Stimulated activated naive CD4-positive, alpha-beta T cell treated with Interleukin-2 at 50 U/mL for 16 hours (primary cell): ENCODE data around the gene SNX18.

Experiments
- DNase-seq: peaks from one replicate; lab custom pipeline; 2025; lab: John Stamatoyannopoulos, UW

The SNX18 gene

DNA sequence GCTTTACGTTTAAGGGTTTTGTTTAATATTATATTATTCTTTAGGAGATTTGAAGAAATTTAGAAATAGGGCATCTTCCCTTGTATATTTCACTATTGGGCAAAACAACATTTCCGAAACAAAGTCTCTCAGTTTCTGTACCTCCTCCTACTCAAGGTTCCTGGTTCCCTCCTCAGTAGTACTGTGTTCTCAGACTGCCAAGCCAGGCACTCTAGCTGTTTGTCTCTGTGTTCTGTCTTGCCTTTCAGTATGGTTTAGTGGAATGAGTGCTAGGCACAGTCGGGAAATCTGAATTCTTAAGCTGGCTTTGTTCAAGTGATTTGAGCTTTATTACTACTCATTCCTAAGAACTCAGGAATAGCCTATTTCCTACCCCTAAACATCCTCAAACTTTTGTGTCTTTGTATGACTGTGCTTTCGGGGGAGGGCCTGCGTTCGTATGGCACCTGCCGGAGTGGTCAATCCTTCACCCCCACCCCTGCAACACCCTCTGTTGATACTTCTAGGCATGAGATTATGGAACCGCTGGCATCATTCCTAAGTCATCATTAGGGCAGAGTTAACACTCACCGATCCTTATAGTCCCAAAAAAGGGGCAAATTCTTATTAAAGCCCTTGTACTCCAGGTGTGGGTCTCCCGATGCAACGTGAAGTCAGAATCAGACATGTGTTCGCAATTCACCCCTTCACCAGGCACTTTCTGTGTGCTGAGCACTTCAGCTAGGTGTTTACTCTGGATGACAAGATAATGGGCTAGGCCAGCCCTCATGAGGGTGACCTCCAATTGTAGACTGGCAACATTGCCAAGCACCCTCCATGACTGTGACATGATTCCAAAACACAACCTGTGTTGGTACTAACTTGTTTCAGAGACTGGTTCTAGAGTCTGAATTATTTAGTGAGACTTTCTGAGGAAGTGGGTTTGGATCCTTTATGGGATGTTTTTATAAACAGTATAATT, 24.5 kb downstream of the SNX18 start:
- no peak for DNase-seq

DNA sequence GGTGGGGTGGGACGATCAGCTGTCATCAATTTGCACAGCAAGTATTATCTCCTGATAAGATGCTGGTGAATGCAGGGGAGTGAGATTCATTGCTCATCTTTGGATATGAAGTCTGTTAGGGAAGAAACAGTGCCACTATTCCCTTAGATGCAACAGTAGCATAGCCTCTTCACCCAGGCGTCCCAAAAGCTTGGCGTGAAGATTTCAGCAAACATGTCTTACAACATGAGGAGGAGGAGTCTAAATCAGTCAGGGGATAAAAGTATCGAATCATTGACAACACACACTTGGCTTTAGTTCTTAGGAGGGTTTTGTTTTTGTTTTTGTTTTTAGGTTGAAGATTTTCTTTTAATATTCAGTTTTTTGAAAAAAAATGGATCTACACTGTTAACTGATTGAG, 26.5 kb downstream of the SNX18 start:
- no peak for DNase-seq

DNA sequence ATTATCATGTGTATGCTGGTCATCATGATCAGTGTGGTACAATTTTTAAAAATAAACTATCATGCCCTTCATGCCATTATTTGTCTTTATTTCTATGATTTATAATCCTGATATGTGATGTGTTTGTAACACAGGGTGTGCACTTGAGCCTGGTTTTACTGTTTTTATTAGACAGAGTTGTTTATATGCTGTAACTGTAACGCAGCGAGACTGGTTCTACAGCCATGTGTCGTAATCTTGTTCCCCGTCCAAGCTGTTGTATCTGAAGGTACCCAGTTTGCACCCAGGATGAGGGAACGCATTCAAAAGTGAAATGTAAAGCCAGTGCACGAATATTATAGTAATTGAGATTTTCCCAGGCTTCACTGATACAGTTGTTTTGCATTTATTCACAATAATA, 28.2 kb downstream of the SNX18 start:
- no peak for DNase-seq

DNA sequence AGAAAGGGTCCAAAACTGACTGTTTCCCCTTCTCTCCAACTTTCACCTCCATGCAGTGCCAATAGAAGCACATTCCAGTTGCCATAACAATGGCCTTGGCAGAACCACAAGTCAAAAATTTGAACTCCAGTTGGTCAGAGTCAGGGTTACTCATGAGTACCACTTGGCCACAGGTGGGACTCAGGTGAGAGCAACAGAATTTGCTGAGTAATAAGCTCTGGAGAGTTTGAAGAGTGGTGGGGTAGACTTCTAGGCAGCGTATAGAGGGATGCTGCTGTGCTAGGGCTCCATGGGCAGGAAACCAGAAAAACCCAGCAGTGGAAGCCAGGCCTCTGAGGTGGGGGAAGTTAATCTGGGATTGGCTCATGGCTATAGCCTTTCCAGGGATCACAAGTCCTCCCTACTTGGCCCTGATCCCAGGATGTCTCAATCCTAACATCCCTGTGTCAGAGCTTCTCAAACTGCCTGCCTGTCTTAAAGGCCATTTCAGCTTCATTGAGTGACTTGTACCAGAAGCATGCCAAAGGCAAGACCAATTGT, 30.2 kb downstream of the SNX18 start:
- DNase-seq = no peak

DNA sequence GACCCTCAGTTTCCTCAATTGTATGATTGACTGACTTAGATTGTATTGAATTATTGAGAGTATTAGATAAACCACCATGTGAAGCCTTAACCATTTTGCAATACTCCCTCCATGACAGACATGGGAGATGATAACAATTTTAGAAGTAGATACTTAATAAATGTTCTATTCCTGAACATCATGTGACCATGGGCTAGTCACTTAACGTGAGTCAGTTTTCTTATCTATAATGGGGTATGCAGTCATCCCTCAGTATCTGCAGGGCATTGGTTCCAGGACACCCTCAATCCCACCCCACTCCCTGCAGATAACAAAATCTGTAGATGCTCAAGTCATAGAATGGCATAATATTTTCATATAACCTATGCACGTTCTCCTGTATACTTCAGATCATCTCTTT, 31.0 kb downstream of the SNX18 start:
- DNase-seq = no peak

DNA sequence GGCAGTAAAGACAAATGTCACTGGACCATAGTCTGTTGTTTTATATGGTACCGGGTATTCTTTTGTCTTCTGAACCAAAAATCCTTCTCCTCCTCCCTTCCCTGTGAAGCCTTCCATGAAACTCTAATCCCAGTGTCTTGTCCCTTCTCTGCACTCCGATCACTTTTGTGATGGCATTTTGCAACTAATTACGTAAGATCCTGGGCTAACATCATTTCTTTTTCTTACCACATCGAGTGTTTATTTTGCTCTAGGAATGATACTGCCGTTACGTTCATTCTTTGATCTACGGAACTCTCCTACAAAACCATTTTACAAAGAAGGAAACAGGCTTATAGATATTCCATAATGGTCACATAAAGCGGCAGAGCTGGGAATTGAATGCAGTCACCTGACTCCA, 33.7 kb downstream of the SNX18 start:
- no peak for DNase-seq

DNA sequence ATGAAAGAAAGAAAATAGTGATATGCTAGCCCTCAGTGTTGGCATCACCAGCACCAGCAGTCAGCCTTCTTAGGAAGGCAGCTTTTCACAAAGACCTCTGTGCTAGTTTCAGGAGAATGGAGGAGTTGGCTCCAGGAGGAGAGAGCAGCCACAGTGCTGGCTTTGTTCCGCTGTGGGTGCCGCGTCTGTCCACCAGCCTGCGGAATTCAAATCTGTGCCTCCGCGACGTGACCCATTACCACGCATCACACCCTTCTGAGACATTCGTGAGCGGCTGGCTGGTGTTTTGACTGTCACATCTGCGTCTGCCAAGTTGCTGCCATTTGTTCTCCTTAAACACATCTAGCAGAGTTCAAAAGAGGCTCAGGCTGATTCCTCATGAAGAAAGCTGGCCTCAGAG, 34.4 kb downstream of the SNX18 start:
- no peak for DNase-seq

DNA sequence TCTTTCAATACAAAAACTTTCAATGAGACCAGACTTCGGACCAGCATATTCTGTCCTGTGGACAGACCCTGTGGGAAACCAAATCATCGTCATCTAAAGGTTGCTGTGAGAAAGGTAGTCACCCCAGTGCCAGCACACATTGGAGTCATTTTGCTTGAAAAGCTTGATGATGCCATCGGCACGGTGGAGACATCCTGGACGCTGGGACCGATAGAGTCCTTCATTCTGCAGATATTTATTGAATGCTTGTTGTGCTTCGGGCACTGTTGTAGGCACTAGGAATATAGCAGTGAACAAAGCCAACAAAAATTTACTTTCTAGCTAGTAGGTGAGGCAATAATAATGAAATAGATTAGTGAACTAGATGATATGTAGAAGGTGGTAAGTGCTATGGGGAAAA, 34.9 kb downstream of the SNX18 start:
- DNase-seq = no peak

DNA sequence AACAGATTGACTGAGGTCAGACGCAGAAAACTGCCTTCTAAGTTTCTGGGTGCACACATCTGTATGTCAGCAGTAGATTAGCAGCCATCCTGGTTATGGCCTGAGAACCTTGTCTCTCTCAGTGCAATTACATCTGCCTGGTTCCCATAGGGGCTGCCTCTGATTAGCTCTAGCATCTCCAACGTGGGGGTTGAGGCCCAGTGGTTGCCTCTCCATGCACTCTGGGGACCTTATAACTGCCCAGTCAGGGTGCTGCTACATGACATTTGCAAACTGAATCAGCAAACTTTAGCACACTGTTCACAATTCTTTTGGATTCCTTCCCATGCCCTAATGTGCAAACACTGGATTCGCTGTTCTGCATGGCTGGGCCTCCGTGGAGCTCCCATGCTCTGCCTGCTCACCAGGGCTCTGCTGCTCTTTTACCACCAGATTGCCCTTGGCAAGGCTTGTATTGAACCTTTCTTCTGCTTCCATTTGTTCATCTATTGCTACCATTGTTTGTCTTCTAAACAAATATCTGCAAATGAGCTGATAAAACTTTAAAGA, 36.2 kb downstream of the SNX18 start:
- DNase-seq = no peak

DNA sequence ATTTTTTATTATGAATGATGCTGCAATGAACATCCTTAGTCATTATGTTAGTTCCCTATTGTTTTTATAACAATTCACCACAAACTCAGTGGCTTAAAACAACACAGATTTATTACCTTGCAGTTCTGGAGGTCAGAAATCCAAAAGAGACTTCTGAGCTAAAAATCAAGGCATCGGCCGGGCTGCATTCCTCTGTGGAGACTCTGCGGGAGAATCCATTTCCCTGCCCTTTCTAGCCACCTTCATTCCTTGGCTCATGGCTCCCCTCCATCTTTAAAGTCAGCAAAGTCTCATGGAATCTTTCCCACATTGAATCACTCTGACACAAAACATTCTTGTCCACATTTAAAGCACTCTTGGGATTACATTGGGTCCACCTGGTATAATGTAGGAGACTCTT, 38.6 kb downstream of the SNX18 start:
- no peak for DNase-seq

DNA sequence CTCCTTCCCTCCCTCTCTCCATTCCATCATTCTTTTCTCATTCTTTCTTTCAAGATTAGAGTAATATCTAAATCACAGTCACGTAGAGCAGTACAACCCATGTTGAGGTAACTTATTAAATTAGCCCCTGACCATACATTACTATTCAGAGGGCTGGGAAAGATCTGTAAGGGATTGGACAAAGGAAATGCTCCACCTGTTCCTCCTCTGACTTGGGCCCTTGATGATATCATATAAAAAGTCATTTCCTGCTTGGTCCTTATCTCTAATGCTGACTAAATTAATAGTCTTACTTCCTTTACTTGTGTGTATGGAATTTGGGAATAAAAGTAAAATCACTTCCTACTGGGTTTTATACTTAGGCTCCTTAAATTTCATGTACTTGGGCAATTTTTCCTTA, 40.8 kb downstream of the SNX18 start:
- DNase-seq = no peak

DNA sequence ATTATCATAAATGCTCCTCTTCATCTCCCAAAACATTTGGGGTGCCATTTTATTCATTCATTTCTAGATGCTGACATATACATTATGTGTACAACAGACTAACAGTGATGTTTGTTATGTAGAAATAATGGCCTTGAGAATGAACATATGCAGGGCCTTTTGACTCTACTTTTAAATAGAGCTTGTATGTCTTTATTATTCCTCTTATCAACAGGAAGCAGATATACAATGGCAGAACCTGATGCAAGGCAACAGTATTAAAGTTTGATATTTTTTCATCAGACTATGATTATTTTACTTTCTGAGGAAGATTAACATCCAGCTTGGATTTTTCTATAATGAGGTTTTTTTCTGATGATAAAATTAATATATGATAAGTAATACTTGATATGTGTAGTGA, 44.1 kb downstream of the SNX18 start:
- DNase-seq = no peak

DNA sequence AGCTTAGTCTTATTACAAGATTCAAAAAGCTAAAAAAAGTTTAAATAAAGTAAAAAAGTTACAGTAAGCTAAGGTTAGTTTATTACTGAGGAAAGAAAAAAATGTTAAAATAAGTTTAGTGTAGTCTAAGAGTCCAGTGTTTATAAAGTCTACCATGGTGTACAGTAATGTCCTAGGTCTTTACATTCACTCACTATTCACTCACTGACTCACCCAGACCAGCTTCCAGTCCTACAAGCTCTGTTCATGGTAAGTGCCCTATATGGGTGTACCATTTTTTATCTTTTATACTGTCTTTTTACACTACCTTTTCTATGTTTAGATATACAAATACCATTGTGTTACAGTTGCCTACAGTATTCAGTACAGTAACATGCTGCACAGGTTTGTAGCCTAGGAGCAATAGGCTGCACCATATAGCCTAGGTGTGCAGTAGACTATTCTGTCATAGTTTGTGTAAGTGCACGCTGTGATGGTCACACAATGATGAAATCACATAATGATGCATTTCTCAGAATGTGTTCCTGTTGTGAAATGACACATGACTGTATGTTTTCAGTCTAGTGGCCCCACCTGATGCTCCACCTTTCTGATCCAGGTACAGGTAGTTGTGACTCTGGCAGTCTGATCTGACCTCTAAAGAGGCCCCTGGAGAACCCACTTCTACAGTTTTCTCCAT, 45.7 kb downstream of the SNX18 start:
- no peak for DNase-seq

DNA sequence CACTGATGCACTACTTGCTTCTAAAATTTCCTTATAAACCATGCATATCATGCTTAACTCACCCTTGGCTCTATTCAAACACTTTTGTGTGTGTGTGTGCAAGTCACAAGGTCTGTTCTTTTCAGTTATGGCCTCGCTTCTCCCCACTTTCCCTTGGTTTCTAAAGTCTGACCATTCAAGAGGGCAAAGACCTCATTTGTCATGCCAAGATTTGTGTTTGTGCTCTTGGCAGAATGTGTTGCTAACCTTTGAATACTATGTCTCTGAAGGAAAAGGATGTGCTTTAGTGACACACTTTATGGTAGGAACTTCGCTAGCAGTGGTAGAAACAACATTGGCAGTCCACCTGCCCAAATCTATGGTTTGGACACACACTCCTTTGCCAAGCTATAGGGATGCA, 50.4 kb downstream of the SNX18 start:
- DNase-seq = no peak

DNA sequence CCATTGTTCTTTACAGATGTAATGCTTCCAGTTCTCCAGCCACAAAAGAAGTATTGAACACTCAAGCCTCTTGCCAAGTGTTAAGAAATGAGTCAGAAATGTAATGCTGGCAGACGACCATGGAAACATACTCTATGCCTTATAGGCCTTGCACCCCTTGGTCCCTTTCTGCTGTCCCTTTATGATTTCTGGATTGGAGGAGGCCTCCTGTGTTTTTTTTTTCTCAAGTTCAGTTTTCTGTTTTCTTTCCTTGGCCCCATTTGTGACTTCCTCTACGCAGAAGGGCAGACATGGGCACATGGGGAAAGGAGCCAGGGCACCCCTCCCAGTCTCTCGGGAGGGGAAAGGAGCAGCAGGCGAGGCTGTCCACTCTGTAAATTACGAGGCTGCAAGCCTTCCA, 53.4 kb downstream of the SNX18 start:
- no peak for DNase-seq

DNA sequence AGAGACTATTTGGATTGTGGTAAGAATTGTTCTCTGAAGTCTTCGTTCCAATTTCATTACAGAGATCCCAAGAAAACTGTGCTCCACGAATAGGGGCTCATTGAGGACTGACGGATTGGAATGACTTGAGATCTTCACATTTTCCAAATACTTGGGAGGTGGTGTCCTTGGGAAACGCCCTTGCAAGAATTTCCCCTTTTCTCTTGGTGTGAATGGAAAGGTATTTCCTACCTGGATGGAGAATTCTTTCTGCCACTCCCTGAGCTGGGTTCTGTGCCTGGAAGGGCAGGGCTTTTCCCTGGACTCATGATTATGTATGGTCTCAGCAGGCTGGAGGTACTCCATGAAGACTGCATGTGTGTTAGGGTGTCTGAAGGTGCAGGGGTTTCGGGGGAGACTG, 53.9 kb downstream of the SNX18 start:
- no peak for DNase-seq

DNA sequence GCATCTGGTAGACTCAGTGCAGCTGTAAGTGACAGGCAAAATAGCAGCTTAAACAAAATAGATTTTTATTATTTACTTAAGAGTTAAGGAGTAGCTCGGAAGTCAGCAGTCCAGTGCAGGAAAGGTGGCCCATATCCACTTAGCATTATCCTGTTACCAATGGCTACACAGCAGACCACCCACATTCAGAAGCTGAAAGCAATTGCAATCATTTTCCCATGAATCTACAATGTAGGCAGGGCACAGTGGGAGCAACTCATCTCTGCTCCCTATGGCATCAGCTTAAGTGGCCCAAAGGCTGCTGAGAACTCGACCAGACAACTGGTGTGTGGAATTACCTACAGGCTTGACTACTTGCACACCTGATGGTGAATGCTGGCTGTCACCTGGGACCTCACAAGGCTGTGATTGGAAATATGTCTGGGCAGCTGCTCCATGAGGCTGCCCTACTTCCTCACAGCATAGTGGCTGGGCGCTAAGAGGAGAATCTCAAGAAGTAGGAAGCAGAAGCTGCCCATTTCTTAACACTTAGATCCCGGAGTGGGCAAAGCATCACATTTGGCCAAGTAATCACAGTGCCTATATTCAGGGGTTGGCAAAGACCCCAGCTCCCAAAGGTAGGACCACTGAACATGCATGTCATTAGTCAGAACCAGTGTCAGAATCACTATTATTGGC, 56.4 kb downstream of the SNX18 start:
- no peak for DNase-seq

DNA sequence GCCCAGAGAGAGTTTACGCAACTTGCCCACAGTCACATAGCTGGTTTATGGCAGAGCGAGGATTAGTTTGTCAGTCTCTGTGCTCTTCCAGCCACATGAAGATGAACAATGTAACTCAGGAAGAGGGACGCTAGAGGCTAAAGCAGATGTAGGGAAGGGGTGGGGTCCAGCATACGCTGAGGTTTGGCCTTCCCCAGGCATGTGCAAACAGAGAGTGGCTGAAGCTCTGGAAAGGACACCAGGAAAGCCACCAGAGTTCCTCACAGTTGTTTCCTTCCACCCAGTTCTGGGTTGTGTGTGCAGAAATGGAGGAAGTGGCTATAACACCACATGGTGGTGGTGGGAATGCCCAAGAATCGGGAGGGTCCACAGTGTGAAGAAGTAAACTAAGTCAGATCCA, 60.0 kb downstream of the SNX18 start:
- DNase-seq = no peak

DNA sequence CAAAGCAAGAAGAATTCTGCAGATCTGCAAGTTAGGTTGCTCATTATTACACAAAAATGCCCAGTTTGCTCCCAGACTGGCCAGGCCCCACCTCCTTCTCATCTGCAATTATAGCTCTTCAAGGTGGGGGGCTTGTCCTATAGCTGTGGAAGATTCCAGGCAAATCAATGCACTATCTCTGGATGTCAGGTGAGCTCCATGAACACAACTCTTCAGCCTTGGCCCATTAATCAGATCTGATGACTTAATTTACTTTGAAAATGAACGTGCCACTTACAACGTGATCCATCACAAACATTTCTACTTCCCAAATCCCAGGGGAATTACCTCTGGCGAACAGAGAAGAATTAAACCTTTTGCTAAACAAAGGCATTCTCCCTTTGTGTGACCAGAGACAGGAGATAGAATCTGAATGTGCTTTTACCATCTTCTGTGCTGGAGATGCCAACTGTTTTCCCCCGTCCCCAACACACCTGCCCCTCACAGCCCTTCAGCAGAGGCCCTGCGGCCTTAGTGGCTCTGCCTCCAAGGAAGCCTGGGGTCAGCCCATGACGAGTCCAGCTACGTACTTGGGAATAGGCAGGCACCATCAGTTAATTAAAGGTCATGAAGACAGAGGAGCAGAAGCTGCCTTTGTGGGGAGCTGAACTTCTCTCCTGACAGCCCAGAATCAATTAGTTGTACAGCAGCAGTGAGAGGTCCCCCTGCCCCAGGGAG, 60.5 kb downstream of the SNX18 start:
- DNase-seq = no peak

DNA sequence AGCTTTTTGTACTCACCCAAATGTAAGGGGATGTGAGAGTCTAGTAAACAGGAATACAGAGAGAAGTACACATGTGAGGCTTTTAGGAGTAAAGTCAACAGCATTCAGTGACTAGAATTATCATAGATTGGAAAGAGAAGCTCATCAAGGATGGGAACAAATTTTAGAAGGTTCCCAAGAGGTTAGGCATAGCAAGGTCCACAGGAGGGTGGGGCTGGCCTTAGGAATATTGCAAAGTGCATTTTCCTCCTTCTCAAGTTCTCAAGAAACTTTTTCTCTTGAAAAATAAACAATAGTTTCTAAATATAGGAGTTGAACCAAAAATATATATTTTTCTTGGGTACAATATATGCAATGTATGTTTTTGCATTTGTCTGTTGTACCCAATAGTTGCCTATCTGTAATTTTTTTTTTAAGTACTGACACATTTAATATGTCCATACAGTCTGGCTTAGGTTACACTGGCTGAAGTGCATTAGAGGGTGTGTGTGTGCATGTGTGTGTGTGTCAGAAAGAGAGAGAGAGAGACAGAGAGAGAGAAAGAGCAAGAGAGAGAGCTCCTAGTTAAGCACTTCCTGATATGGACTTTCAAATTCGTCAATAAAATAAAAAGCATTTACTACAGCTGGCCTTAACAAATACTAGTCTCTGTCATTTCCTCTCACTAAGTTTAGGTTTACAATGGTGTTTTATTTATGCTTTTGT, 62.2 kb downstream of the SNX18 start:
- no peak for DNase-seq
